GM18511 (cell line): Measurements from ENCODE around the gene STAT1.
"Not testable (repeated sequence)": the region's sequence is repeated elsewhere in the genome, so short reads cannot be mapped to it uniquely, and the experiment has no call there.

Experiments
- ATAC-seq: cut with Tn5 transposase; IDR thresholded peaks from one replicate; pipeline ENCODE4 v1.9.1; 2021; ENCODE audit warnings: mild to moderate bottlenecking, moderate library complexity; ENCODE audit not compliant: unreplicated experiment

Gene STAT1

GRCh38 chr2:190965580-190966222 lies 48.3 kb downstream of the STAT1 start:
- no peak for ATAC-seq

- ATAC-seq = no peak
Measured at GRCh38 chr2:190964170-190964795, 49.7 kb downstream of the STAT1 start.

GRCh38 chr2:190963088-190963487 lies 50.9 kb downstream of the STAT1 start:
- ATAC-seq = no peak

- ATAC-seq = peak; percentile 47
Measured at GRCh38 chr2:190961918-190962487, 52.0 kb downstream of the STAT1 start.

- ATAC-seq = not testable (repeated sequence)
Measured at GRCh38 chr2:190961117-190961516, 52.9 kb downstream of the STAT1 start.

- no peak for ATAC-seq
Measured at GRCh38 chr2:190959911-190960788, 53.8 kb downstream of the STAT1 start.

- no peak for ATAC-seq
Measured at GRCh38 chr2:190953257-190953656, 60.7 kb downstream of the STAT1 start.

GRCh38 chr2:190950566-190950991 lies 63.4 kb downstream of the STAT1 start:
- no peak for ATAC-seq

GRCh38 chr2:190948671-190949070 lies 65.3 kb downstream of the STAT1 start:
- no peak for ATAC-seq

- peak; percentile 86 for ATAC-seq
Measured at GRCh38 chr2:190947711-190948251, 66.2 kb downstream of the STAT1 start.

- no peak for ATAC-seq
Measured at GRCh38 chr2:190947141-190947540, 66.8 kb downstream of the STAT1 start.

GRCh38 chr2:190943706-190944105 lies 70.3 kb downstream of the STAT1 start:
- ATAC-seq = no peak

GRCh38 chr2:190942697-190943096 lies 71.3 kb downstream of the STAT1 start:
- ATAC-seq = no peak

GRCh38 chr2:190941571-190941970 lies 72.4 kb downstream of the STAT1 start:
- no peak for ATAC-seq

- no peak for ATAC-seq
Measured at GRCh38 chr2:190940454-190940853, 73.5 kb downstream of the STAT1 start.

GRCh38 chr2:190938771-190939335 lies 75.1 kb downstream of the STAT1 start:
- no peak for ATAC-seq

- ATAC-seq = no peak
Measured at GRCh38 chr2:190935054-190935453, 78.9 kb downstream of the STAT1 start.

- ATAC-seq = no peak
Measured at GRCh38 chr2:190933361-190933760, 80.6 kb downstream of the STAT1 start.

GRCh38 chr2:190932514-190932913 lies 81.5 kb downstream of the STAT1 start:
- no peak for ATAC-seq

- no peak for ATAC-seq
Measured at GRCh38 chr2:190930411-190930810, 83.6 kb downstream of the STAT1 start.

GRCh38 chr2:190929919-190930318 lies 84.1 kb downstream of the STAT1 start:
- ATAC-seq = no peak
